GM12874 (cell line): ENCODE data around the gene FAM241B.

Source experiments
- TF ChIP-seq, protein P1 (sequence below): IDR thresholded peaks from 2 replicates; pipeline ENCODE4 v1.5.1; 2011; ENCODE audit warnings: low read depth, mild to moderate bottlenecking, control low read depth, low read length, moderate library complexity; ENCODE audit not compliant: insufficient read depth

The FAM241B gene

DNA sequence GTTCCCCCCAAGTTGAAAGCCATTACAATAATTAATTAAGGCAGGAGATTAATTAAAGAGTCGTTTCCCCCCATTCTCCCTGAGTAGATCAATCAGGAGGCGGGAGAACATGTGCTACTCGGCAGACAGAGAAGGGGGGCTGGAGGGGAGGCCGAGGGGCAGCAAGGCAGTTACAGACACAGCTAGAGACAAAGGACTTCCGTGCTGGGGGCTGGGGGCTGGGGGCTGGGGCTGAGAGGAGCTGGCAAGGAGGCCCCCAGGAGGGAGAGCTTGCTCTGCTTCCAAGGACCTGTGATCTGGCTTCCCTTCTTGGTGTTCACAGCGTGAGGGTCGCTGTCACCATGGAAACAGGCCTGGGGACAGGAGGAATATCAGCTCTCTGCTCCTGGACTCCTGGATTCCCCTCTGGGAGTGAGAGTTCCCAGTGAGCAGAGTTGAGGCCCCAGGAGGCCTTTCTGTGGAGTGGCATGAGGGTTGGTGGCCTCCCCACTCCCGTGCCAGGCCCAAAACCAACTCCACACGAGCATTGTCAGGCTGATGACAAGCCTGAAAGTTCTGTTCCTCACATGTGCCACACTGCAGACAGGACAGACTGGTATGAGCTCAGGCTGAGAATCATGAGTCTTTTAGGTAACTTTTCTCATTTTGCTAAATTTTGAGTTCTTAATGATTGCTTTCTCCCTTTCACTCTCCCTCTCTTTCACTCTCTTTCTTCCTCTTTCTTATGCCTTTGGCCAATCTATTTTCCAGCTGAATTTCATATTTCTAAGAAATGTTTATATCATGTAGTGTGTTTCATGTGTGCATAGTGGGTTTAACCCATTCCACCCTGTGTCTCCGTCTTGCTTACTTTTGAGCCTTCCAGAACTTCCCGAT is 16.4 kb downstream of the FAM241B start:
- TF ChIP-seq, protein P1, sequence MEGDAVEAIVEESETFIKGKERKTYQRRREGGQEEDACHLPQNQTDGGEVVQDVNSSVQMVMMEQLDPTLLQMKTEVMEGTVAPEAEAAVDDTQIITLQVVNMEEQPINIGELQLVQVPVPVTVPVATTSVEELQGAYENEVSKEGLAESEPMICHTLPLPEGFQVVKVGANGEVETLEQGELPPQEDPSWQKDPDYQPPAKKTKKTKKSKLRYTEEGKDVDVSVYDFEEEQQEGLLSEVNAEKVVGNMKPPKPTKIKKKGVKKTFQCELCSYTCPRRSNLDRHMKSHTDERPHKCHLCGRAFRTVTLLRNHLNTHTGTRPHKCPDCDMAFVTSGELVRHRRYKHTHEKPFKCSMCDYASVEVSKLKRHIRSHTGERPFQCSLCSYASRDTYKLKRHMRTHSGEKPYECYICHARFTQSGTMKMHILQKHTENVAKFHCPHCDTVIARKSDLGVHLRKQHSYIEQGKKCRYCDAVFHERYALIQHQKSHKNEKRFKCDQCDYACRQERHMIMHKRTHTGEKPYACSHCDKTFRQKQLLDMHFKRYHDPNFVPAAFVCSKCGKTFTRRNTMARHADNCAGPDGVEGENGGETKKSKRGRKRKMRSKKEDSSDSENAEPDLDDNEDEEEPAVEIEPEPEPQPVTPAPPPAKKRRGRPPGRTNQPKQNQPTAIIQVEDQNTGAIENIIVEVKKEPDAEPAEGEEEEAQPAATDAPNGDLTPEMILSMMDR, result no peak

DNA sequence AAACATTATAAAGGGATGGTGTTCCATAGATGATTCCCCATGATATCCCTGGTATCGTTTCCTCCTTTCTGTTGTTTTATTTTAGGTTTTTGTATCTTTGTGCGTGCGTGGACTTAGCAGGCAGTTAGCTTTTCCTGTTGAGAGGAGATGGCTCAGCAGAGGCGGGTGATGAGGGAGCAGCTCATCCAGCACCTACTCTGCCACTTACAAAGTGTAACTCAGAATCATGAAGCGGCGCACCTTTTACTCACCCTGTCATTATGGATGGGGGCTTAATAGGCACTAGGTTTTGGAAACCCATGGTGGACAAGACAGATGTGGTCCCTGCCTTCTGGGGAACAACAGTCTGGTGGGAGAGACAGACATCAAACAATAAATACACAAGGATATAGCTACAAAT is 17.1 kb downstream of the FAM241B start:
- TF ChIP-seq, protein P1, result no peak

DNA sequence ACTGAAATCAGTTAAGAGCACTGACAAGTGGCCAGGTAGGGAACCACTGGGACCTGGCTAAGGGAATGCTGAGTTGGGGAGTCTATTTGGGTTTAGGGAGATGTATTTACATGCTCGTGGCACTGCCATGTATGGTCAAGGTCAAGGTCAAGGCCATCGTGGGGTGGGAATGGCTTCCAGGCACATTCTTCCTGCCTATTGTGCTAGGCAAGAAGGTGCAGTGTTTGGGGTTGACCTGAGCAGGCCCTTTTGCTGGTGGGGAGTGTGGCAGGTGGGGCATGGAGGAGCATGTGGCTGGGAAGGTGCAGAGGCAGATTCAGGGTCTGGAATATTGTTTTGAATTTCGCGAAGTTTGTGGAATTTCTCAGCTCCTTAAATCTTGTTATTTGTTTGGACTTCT is 17.8 kb downstream of the FAM241B start:
- TF ChIP-seq, protein P1, result no peak

DNA sequence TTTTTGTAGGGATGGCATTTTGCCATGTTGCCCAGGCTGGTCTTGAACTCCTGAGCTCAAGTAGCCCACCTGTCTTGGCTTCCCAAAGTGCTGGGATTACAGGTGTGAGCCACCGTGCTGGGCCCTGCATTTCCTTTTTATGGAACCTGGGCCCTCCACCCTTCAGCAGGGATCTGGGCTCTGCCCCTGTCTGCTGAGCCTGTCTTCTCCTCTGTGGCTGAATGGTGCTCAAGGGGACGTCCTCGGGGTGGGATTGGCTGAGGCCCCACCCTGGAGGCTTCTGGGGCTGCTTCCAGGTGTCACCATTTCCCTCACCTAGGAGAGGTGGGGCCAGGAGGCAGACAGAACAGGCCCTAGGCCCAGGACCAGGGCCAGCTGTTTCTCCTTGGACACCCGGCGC is 18.4 kb downstream of the FAM241B start:
- TF ChIP-seq, protein P1, result no peak

DNA sequence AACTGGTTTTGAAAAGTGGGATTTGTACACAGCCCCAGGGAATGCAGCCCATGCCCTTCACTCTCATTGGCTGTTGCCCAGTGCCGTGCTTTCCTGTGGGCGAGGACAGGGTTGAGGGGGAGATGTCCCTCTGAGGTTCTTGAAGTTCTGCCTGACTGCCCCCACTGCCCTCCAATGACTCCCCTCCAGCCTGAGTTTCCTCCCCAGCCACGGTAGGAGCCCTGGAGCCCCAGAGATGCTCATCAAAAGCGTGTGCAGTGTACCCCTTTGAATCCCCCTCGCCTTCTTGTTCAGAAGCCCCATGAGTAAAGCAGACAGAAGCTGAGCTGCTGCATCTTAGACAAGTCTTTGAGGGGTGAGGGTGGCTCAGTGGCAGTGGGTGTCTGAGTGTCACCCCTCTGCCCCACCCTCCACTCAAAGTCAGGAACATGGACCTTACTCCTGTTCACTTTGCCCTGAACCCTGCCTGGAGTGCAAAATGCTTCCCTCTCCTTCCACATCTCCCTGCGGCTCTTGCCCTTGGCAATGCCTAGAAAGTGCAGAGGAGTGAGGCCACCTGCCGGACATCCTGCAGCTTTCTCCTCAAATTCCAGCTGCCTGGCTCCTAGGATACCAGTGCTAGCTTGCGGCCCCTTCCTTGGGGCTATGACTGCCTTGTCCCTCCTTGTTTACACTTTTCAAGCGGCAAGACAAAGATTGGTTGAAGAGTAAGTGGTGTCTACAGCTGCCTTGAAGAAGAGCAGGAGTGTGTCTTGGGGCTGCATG is 19.9 kb downstream of the FAM241B start:
- TF ChIP-seq, protein P1, result no peak

DNA sequence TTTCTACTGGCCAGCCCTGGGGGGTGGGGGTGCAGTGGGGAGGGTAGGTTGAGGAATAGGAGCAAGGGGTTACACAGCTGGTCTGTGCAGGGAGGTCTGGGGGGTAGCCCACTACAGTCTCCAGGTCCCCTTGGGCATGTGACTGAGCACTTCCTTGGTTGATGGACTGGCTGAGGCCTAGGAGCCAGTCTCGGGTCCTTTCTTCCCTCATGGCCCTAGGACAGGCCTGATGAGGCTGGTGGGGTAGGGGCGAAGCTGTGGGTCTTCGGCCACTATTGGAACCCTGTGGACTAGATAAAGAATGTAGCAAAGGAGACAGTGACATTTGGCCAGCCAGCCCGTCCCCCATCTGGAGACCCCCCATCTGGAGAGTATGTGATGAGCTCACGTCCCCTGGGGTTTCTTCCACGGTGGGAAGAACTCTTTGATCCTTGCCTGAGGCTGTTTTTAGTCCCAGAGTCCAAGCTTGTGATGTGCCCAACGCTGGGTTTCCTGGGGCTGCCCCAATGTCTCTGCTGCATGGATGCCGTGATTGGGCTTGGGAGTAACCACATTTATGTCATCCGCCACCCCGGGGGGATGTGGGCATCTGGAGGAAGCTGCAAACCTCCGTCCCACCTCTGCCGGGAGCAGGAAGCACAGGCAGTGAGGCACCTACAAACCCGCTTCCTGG is 20.7 kb downstream of the FAM241B start:
- TF ChIP-seq, protein P1, result no peak

DNA sequence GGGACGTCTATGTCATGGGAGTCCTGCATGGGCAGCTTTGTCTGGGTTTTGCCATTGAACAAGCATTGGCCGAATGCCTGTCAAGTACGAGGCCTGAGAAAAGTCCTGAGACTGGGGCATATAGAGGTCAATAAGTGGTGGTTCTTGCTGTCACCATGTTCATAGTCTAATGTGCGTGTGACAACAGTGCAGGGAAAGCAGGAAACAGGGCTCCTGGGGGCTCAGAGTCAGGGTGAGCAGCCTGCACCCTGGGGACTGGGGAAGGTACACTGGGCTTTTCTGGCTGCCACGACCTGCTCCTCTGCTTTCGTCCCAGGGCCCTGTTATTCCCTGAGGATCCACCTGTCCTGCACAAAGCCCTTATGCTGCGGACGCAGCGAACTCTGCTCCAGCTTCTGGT is 21.3 kb downstream of the FAM241B start:
- TF ChIP-seq, protein P1, result no peak
